Glutamatergic neuron (in vitro differentiated cells): ENCODE data around the gene FXYD2. TPM values are rescaled to one million over a fixed set of nuclear protein-coding genes. Genes with fewer than 3 reads are reported as not detected.

Source experiments
- DNase-seq: peaks from one replicate; pipeline ENCODE4 v3.0.0; 2022
- H3K27ac Mint-ChIP-seq: one replicate; pipeline ENCODE4 v1.8.0; 2020; ENCODE audit warnings: mild to moderate bottlenecking, mixed read lengths, inconsistent platforms; ENCODE audit not compliant: unreplicated experiment
- H3K27me3 Mint-ChIP-seq: one replicate; pipeline ENCODE4 v1.8.0; 2020; ENCODE audit warnings: mild to moderate bottlenecking, moderate library complexity, mixed read lengths, inconsistent platforms; ENCODE audit not compliant: unreplicated experiment
- H3K36me3 Mint-ChIP-seq: one replicate; pipeline ENCODE4 v1.8.0; 2020; ENCODE audit warnings: mild to moderate bottlenecking, mixed read lengths, inconsistent platforms; ENCODE audit not compliant: unreplicated experiment
- H3K4me1 Mint-ChIP-seq: one replicate; pipeline ENCODE4 v1.8.0; 2020; ENCODE audit warnings: mild to moderate bottlenecking, low read depth, mixed read lengths, inconsistent platforms; ENCODE audit not compliant: unreplicated experiment
- H3K4me3 Mint-ChIP-seq: one replicate; pipeline ENCODE4 v1.8.0; 2020; ENCODE audit warnings: mild to moderate bottlenecking, mixed read lengths, inconsistent platforms; ENCODE audit not compliant: unreplicated experiment
- H3K9me3 Mint-ChIP-seq: one replicate; pipeline ENCODE4 v1.8.0; 2020; ENCODE audit warnings: mild to moderate bottlenecking, moderate library complexity, mixed read lengths, inconsistent platforms; ENCODE audit not compliant: unreplicated experiment
- CTCF ChIP-seq: fragments of 200-600 bp; sonication (generic); IDR thresholded peaks from one replicate; pipeline ENCODE4 v1.5.0; 2021; ENCODE audit not compliant: partially characterized antibody, unreplicated experiment
- total RNA-seq: library from RNA; stranded (reverse); fragmentation: NEBNext Ultra II Directional; extraction: Animal tissue kit (Norgen Biotek cat#: 25700); gene quantifications from one replicate; pipeline ENCODE4 v1.2.1, GENCODE V29; 2021; ENCODE audit not compliant: unreplicated experiment

Gene FXYD2
- total RNA-seq, 1 donor from 2014 or later, result 0.44 TPM

GRCh38 chr11:117859061-117859460, 34.5 kb upstream of the FXYD2 start:
- no peak for TF ChIP-seq CTCF
- Mint-ChIP-seq H3K9me3 (peaks cover 7% of the 10 kb centered on the region), H3K27ac (no peak overlapping the region), H3K36me3 (peaks cover 6% of the 10 kb centered on the region), H3K4me1 (peaks cover 7% of the 10 kb centered on the region), H3K27me3 (peaks cover 4% of the 10 kb centered on the region), H3K4me3 (no peak overlapping the region)
- no peak for DNase-seq

- Mint-ChIP-seq H3K4me1 (peaks cover 7% of the 10 kb centered on the region), H3K9me3 (peaks cover 7% of the 10 kb centered on the region), H3K4me3 (no peak overlapping the region), H3K27me3 (peaks cover 6% of the 10 kb centered on the region), H3K27ac (no peak overlapping the region), H3K36me3 (peaks cover 10% of the 10 kb centered on the region)
- no peak for TF ChIP-seq CTCF
- no peak for DNase-seq
Observed at GRCh38 chr11:117857734-117858414, 33.3 kb upstream of the FXYD2 start.

- no peak overlapping the region for H3K4me3 Mint-ChIP-seq
- peaks cover 4% of the 10 kb centered on the region for H3K9me3 Mint-ChIP-seq
- no peak overlapping the region for H3K27ac Mint-ChIP-seq
Observed at GRCh38 chr11:117855912-117856651, 31.5 kb upstream of the FXYD2 start.

GRCh38 chr11:117855186-117855845, 30.8 kb upstream of the FXYD2 start:
- H3K9me3 Mint-ChIP-seq, result peaks cover 4% of the 10 kb centered on the region
- no peak for DNase-seq
- H3K27ac Mint-ChIP-seq, result no peak overlapping the region
- peaks cover 17% of the 10 kb centered on the region for H3K36me3 Mint-ChIP-seq
- H3K4me1 Mint-ChIP-seq, result no peaks in the 10 kb centered on the region
- H3K4me3 Mint-ChIP-seq, result no peak overlapping the region
- peaks cover 8% of the 10 kb centered on the region for H3K27me3 Mint-ChIP-seq
- no peak for TF ChIP-seq CTCF

More at GRCh38 chr11:117855912-117856651, 31.5 kb upstream of the FXYD2 start:
- Mint-ChIP-seq H3K27me3 (peaks cover 8% of the 10 kb centered on the region), H3K36me3 (peaks cover 17% of the 10 kb centered on the region), H3K4me1 (no peaks in the 10 kb centered on the region)
- no peak for TF ChIP-seq CTCF
- DNase-seq, result no peak
